Erythroblast (primary cell): ENCODE results near the gene MGAT5B.

ENCODE experiments used
- GATA1 ChIP-seq: IDR thresholded peaks from 2 replicates; pipeline ENCODE4 v1.6.1; 2011; ENCODE audit warnings: low read depth, mild to moderate bottlenecking, control low read depth, low read length, moderate library complexity
- POLR2A ChIP-seq: IDR thresholded peaks from 2 replicates; pipeline ENCODE4 v1.6.1; 2011; ENCODE audit warnings: mild to moderate bottlenecking, low read length

GRCh38 chr17:76922967-76923366, 54.8 kb downstream of the MGAT5B start:
- TF ChIP-seq POLR2A (no peak), GATA1 (no peak)
